ENCODE measurements around the gene DAGLB. TPM values are rescaled to one million over a fixed set of nuclear protein-coding genes. Genes with fewer than 3 reads are reported as not detected.

The DAGLB gene
- 27.2 TPM for total RNA-seq (ENCODE audit: unreplicated experiment)
- long read RNA-seq, transcript DAGLB-201 (15 exons, 2,897 nt), result major isoform, 9 of 11 reads
- long read RNA-seq, partial matches to known transcripts, result 0 of 11 reads
- long read RNA-seq, other reads (novel, unspliced or antisense), result 2 of 11 reads

GRCh38 chr7:6447581-6448199 lies at the start of gene DAGLB:
TSS of gene DAGLB (minus strand) at chr7:6447954. CDS start at chr7:6447842, 112 bp downstream.
- TF ChIP-seq, protein P1, sequence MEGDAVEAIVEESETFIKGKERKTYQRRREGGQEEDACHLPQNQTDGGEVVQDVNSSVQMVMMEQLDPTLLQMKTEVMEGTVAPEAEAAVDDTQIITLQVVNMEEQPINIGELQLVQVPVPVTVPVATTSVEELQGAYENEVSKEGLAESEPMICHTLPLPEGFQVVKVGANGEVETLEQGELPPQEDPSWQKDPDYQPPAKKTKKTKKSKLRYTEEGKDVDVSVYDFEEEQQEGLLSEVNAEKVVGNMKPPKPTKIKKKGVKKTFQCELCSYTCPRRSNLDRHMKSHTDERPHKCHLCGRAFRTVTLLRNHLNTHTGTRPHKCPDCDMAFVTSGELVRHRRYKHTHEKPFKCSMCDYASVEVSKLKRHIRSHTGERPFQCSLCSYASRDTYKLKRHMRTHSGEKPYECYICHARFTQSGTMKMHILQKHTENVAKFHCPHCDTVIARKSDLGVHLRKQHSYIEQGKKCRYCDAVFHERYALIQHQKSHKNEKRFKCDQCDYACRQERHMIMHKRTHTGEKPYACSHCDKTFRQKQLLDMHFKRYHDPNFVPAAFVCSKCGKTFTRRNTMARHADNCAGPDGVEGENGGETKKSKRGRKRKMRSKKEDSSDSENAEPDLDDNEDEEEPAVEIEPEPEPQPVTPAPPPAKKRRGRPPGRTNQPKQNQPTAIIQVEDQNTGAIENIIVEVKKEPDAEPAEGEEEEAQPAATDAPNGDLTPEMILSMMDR (IDR thresholded peaks at IDR 0.05; ENCODE audit: unreplicated experiment), result no peak
- Mint-ChIP-seq H3K4me3 (ENCODE audit: unreplicated experiment) (peak within 1 kb of the TSS; percentile 96), H3K27ac (ENCODE audit: unreplicated experiment) (peak within 1 kb of the TSS; percentile 74), H3K27me3 (ENCODE audit: unreplicated experiment) (peaks cover 7% of the 10 kb centered on the region), H3K4me1 (ENCODE audit: unreplicated experiment) (peaks cover 8% of the 10 kb centered on the region), H3K9me3 (ENCODE audit: unreplicated experiment) (no peaks in the 10 kb centered on the region), H3K36me3 (ENCODE audit: low read depth, unreplicated experiment) (peaks cover 9% of the 10 kb centered on the region)
- DNase-seq (ENCODE audit: low spot score), result peak; percentile 97

DNA sequence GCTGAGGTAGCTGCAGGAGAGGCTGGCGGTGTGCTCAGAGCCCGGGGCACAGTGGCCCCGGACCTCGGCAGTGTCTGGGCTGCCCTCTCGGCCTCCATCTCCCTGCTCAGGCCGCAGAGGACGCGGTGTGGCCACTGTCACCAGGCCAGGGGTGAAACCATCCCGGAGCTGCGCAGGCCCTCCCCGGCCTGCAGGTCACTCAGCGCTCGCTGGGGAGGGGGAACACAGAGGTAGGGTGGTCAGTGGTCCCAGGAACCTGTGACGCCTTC lies 49.8 kb upstream of the DAGLB start:
- Mint-ChIP-seq H3K9me3 (ENCODE audit: unreplicated experiment) (no peaks in the 10 kb centered on the region), H3K4me1 (ENCODE audit: unreplicated experiment) (no peaks in the 10 kb centered on the region), H3K27me3 (ENCODE audit: unreplicated experiment) (peaks cover 7% of the 10 kb centered on the region), H3K27ac (ENCODE audit: unreplicated experiment) (no peak overlapping the region), H3K36me3 (ENCODE audit: low read depth, unreplicated experiment) (no peaks in the 10 kb centered on the region), H3K4me3 (ENCODE audit: unreplicated experiment) (no peak overlapping the region)
- TF ChIP-seq, protein P1 (IDR thresholded peaks at IDR 0.05; ENCODE audit: unreplicated experiment), result no peak
- no peak for DNase-seq (ENCODE audit: low spot score)

DNA sequence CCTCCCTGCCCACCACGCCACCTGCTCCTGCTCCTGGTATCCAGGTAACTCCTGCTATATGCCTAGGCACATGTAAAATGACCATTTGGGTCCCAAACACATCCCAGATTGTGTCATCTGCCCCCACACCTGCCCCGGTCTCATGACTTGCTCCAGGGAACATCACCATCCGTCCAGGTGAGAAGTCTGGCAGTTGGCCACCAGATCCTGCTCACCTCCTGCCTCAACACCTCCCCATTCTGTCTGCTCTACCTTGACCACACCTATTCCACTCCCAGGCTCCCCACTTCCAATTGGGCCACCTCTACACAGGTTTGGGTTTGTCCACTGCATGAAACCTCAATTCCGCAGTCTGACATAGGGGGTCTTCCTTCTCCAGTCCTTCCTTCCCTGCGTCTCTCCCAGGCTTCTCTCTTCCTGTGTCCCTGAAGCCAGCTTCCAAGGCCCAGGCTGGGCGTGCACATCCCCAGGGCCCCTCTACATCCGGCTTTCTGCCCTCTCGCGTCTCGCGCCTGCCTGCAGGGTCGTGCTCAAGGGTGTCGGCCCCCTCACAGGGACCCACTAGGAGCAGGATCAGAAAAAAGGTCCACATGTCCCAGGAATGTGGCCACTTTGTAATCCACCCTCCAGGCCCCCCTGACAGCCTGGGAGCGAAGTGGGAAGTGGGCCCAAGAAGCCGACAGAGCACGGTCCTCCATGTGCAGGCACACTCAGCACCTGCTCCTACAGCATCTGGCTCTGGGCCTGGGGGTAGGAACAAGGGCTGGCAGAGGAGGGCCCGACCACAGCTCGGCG lies 49.3 kb upstream of the DAGLB start:
- peaks cover 6% of the 10 kb centered on the region for H3K27me3 Mint-ChIP-seq (ENCODE audit: unreplicated experiment)
- TF ChIP-seq, protein P1 (IDR thresholded peaks at IDR 0.05; ENCODE audit: unreplicated experiment), result no peak
- DNase-seq (ENCODE audit: low spot score), result no peak
- no peak overlapping the region for H3K27ac Mint-ChIP-seq (ENCODE audit: unreplicated experiment)
- no peaks in the 10 kb centered on the region for H3K9me3 Mint-ChIP-seq (ENCODE audit: unreplicated experiment)
- no peaks in the 10 kb centered on the region for H3K36me3 Mint-ChIP-seq (ENCODE audit: low read depth, unreplicated experiment)
- no peaks in the 10 kb centered on the region for H3K4me1 Mint-ChIP-seq (ENCODE audit: unreplicated experiment)
- H3K4me3 Mint-ChIP-seq (ENCODE audit: unreplicated experiment), result peak overlapping the region; percentile 69

- H3K27ac Mint-ChIP-seq (ENCODE audit: unreplicated experiment), result no peak overlapping the region
- DNase-seq (ENCODE audit: low spot score), result no peak
- no peaks in the 10 kb centered on the region for H3K4me1 Mint-ChIP-seq (ENCODE audit: unreplicated experiment)
- TF ChIP-seq, protein P1 (IDR thresholded peaks at IDR 0.05; ENCODE audit: unreplicated experiment), result no peak
- no peaks in the 10 kb centered on the region for H3K36me3 Mint-ChIP-seq (ENCODE audit: low read depth, unreplicated experiment)
- H3K9me3 Mint-ChIP-seq (ENCODE audit: unreplicated experiment), result no peaks in the 10 kb centered on the region
- H3K4me3 Mint-ChIP-seq (ENCODE audit: unreplicated experiment), result no peak overlapping the region
- peaks cover 9% of the 10 kb centered on the region for H3K27me3 Mint-ChIP-seq (ENCODE audit: unreplicated experiment)
Measured at GRCh38 chr7:6495597-6496262, 48.0 kb upstream of the DAGLB start.
